Activated CD4-positive, CD25-positive, alpha-beta regulatory T cell treated with anti-CD3 and anti-CD28 coated beads, Interleukin-2, amount 50 U/mL, for 16 hours (primary cell): ENCODE data around the gene AUTS2.

Experiments
- DNase-seq: peaks from one replicate; pipeline ENCODE4 v3.0.0-alpha.2; 2020; ENCODE audit warnings: low read depth, low spot score

AUTS2 gene

GRCh38 chr7:70679661-70680060, 1081.4 kb downstream of the AUTS2 start:
- no peak for DNase-seq

GRCh38 chr7:70680306-70680705, 1082.0 kb downstream of the AUTS2 start:
- no peak for DNase-seq

GRCh38 chr7:70680743-70681468, 1082.6 kb downstream of the AUTS2 start:
- DNase-seq = no peak

GRCh38 chr7:70681469-70682350, 1083.4 kb downstream of the AUTS2 start:
- no peak for DNase-seq

- DNase-seq = no peak
These were observed 1085.9 kb downstream of the AUTS2 start for GRCh38 chr7:70684173-70684572.

- no peak for DNase-seq
These were observed 1095.0 kb downstream of the AUTS2 start for GRCh38 chr7:70693321-70693685.

GRCh38 chr7:70693686-70694433, 1095.6 kb downstream of the AUTS2 start:
- DNase-seq = no peak

- no peak for DNase-seq
These were observed 1096.2 kb downstream of the AUTS2 start for GRCh38 chr7:70694434-70694970.

GRCh38 chr7:70694971-70695794, 1096.9 kb downstream of the AUTS2 start:
- no peak for DNase-seq

- no peak for DNase-seq
These were observed 1097.5 kb downstream of the AUTS2 start for GRCh38 chr7:70695795-70696083.

- DNase-seq = no peak
These were observed 1098.0 kb downstream of the AUTS2 start for GRCh38 chr7:70696201-70696754.

GRCh38 chr7:70698219-70698832, 1100.1 kb downstream of the AUTS2 start:
- no peak for DNase-seq

- DNase-seq = no peak
These were observed 1101.0 kb downstream of the AUTS2 start for GRCh38 chr7:70699271-70699670.

GRCh38 chr7:70700055-70700940, 1102.0 kb downstream of the AUTS2 start:
- DNase-seq = no peak

- no peak for DNase-seq
These were observed 1102.7 kb downstream of the AUTS2 start for GRCh38 chr7:70700941-70701425.

GRCh38 chr7:70701477-70701876, 1103.2 kb downstream of the AUTS2 start:
- no peak for DNase-seq

GRCh38 chr7:70701991-70702390, 1103.7 kb downstream of the AUTS2 start:
- no peak for DNase-seq

GRCh38 chr7:70703785-70704184, 1105.5 kb downstream of the AUTS2 start:
- DNase-seq = no peak

- no peak for DNase-seq
These were observed 1106.6 kb downstream of the AUTS2 start for GRCh38 chr7:70704831-70705346.
